ENCODE data around the gene CHMP4B.

DNA sequence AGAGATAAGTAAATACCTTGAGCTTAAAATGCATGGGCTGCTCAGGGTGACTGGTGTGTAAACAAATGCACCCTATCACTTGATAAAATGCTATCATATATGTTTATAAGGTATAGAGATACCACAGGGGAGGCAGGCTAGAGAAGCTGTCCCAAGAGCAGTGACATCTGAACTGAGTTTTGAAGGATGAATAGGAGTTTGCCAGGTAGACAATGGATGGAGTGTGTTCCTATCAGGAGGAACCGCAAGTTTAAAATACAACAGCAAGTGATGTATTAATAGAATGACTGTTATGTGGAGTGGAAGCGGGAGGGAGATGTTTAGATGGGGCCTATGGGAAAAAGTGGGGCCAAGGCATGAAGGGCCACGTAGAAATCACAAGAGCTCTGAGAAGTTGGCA is 38.7 kb upstream of the CHMP4B start:
- TF ChIP-seq ZNF8 (CRISPR knock-in tag; IDR thresholded peaks at IDR 0.05) (no peak), RARB (CRISPR knock-in tag; IDR thresholded peaks at IDR 0.05) (no peak), ESRRG (CRISPR knock-in tag; IDR thresholded peaks at IDR 0.05) (no peak), GLIS3 (CRISPR knock-in tag; IDR thresholded peaks at IDR 0.05) (no peak), ISL1 (CRISPR knock-in tag; IDR thresholded peaks at IDR 0.05) (no peak), ZFP3 (CRISPR knock-in tag; IDR thresholded peaks at IDR 0.05) (peak; percentile 92), CSRNP3 (CRISPR knock-in tag; IDR thresholded peaks at IDR 0.05) (no peak), CSDC2 (CRISPR knock-in tag; IDR thresholded peaks at IDR 0.05) (no peak), ZNF565 (CRISPR knock-in tag; conservative IDR thresholded peaks at IDR 0.05; ENCODE audit: low read depth) (no peak), PPARA (CRISPR knock-in tag; IDR thresholded peaks at IDR 0.05; ENCODE audit: borderline replicate concordance) (no peak), ZFP30 (CRISPR knock-in tag; IDR thresholded peaks at IDR 0.05) (no peak), TOX (CRISPR knock-in tag; IDR thresholded peaks at IDR 0.05; ENCODE audit: borderline replicate concordance) (no peak)
- TF ChIP-seq, protein P1, sequence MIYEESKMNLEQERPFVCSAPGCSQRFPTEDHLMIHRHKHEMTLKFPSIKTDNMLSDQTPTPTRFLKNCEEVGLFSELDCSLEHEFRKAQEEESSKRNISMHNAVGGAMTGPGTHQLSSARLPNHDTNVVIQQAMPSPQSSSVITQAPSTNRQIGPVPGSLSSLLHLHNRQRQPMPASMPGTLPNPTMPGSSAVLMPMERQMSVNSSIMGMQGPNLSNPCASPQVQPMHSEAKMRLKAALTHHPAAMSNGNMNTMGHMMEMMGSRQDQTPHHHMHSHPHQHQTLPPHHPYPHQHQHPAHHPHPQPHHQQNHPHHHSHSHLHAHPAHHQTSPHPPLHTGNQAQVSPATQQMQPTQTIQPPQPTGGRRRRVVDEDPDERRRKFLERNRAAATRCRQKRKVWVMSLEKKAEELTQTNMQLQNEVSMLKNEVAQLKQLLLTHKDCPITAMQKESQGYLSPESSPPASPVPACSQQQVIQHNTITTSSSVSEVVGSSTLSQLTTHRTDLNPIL (CRISPR knock-in tag; IDR thresholded peaks at IDR 0.05; ENCODE audit: low read depth) = no peak
- TF ChIP-seq, protein P2, sequence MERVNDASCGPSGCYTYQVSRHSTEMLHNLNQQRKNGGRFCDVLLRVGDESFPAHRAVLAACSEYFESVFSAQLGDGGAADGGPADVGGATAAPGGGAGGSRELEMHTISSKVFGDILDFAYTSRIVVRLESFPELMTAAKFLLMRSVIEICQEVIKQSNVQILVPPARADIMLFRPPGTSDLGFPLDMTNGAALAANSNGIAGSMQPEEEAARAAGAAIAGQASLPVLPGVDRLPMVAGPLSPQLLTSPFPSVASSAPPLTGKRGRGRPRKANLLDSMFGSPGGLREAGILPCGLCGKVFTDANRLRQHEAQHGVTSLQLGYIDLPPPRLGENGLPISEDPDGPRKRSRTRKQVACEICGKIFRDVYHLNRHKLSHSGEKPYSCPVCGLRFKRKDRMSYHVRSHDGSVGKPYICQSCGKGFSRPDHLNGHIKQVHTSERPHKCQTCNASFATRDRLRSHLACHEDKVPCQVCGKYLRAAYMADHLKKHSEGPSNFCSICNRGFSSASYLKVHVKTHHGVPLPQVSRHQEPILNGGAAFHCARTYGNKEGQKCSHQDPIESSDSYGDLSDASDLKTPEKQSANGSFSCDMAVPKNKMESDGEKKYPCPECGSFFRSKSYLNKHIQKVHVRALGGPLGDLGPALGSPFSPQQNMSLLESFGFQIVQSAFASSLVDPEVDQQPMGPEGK (CRISPR knock-in tag; IDR thresholded peaks at IDR 0.05; ENCODE audit: borderline replicate concordance) = no peak
